ENCODE results near the gene GALNT8. TPM values are rescaled to one million over a fixed set of nuclear protein-coding genes. Genes with fewer than 3 reads are reported as not detected.

The GALNT8 gene
- total RNA-seq, 1 donor: not detected

- DNase-seq (ENCODE audit: low read depth): no peak
- TF ChIP-seq CTCF (IDR thresholded peaks at IDR 0.05; ENCODE audit: insufficient read depth, low read length): no peak
- H3K4me3 ChIP-seq (ENCODE audit: low read depth, low read length): no peak overlapping the region
Observed at GRCh38 chr12:4789776-4790175, 69.6 kb downstream of the GALNT8 start.

GRCh38 chr12:4791497-4791896 is 71.3 kb downstream of the GALNT8 start:
- H3K4me3 ChIP-seq (ENCODE audit: low read depth, low read length): no peak overlapping the region
- no peak for TF ChIP-seq CTCF (IDR thresholded peaks at IDR 0.05; ENCODE audit: insufficient read depth, low read length)
- no peak for DNase-seq (ENCODE audit: low read depth)

GRCh38 chr12:4794491-4794890 is 74.3 kb downstream of the GALNT8 start:
- no peak for TF ChIP-seq CTCF (IDR thresholded peaks at IDR 0.05; ENCODE audit: insufficient read depth, low read length)
- H3K4me3 ChIP-seq (ENCODE audit: low read depth, low read length): no peak overlapping the region
- DNase-seq (ENCODE audit: low read depth): no peak

- no peak for TF ChIP-seq CTCF (IDR thresholded peaks at IDR 0.05; ENCODE audit: insufficient read depth, low read length)
- no peak overlapping the region for H3K4me3 ChIP-seq (ENCODE audit: low read depth, low read length)
- no peak for DNase-seq (ENCODE audit: low read depth)
Observed at GRCh38 chr12:4796216-4796615, 76.0 kb downstream of the GALNT8 start.

GRCh38 chr12:4796694-4797482 is 76.7 kb downstream of the GALNT8 start:
- no peak for DNase-seq (ENCODE audit: low read depth)
- H3K4me3 ChIP-seq (ENCODE audit: low read depth, low read length): no peak overlapping the region
- TF ChIP-seq CTCF (IDR thresholded peaks at IDR 0.05; ENCODE audit: insufficient read depth, low read length): no peak

- no peak for TF ChIP-seq CTCF (IDR thresholded peaks at IDR 0.05; ENCODE audit: insufficient read depth, low read length)
- DNase-seq (ENCODE audit: low read depth): no peak
- H3K4me3 ChIP-seq (ENCODE audit: low read depth, low read length): no peak overlapping the region
Observed at GRCh38 chr12:4800555-4800954, 80.4 kb downstream of the GALNT8 start.

- DNase-seq (ENCODE audit: low read depth): no peak
- H3K4me3 ChIP-seq (ENCODE audit: low read depth, low read length): no peak overlapping the region
- TF ChIP-seq CTCF (IDR thresholded peaks at IDR 0.05; ENCODE audit: insufficient read depth, low read length): no peak
Observed at GRCh38 chr12:4802841-4803240, 82.6 kb downstream of the GALNT8 start.

Measured in fibroblast of the aortic adventitia (primary cell).